ENCODE results near the gene CD69.
"Not testable (repeated sequence)": the region's sequence is repeated elsewhere in the genome, so short reads cannot be mapped to it uniquely, and the experiment has no call there.

Gene CD69

DNA sequence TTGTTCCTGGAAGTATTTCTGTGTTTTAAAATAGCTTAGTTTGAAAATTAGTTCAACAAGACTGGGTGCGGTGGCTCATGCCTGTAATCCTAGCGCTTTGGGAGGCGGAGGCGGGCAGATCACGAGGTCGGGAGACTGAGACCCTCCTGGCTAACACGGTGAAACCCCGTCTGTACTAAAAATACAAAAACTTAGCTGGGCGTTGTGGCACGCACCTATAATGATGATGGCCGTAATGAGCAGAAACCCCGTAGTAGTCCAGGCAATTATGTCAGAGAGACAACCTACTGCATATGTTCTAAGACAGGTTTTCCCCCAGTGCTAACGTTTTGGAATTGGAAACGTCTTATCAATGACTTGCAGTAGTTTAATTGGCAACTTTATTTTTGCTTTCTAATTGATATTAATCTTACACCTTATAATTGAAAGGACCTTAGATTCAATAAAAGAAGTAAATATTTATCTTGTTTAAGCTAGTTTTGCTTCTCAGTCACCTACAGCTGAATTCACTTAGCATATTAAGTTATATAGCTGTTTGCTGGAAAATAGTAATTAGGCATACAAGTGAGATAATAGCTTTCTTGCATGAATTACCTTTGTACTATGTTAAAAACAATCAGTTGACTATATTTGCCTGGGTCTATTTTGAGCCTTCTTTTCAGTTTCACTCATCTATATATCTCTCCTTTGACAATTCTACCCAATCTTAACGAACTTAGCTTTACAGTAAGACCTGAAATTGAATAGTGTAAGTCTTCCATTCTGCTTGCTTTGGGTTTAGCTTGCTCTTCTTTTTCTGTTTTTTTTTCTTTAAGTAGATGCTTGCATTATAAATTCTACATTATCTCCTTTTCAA lies 43.4 kb downstream of the CD69 start:
- TF ChIP-seq, protein P1, sequence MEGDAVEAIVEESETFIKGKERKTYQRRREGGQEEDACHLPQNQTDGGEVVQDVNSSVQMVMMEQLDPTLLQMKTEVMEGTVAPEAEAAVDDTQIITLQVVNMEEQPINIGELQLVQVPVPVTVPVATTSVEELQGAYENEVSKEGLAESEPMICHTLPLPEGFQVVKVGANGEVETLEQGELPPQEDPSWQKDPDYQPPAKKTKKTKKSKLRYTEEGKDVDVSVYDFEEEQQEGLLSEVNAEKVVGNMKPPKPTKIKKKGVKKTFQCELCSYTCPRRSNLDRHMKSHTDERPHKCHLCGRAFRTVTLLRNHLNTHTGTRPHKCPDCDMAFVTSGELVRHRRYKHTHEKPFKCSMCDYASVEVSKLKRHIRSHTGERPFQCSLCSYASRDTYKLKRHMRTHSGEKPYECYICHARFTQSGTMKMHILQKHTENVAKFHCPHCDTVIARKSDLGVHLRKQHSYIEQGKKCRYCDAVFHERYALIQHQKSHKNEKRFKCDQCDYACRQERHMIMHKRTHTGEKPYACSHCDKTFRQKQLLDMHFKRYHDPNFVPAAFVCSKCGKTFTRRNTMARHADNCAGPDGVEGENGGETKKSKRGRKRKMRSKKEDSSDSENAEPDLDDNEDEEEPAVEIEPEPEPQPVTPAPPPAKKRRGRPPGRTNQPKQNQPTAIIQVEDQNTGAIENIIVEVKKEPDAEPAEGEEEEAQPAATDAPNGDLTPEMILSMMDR (IDR thresholded peaks at IDR 0.05; ENCODE audit: extremely low read depth, insufficient read depth, missing control alignments) = no peak
- in situ Hi-C loops (cut with MboI; ENCODE audit: low pct_unique_long_range_greater_than_20kb, low sequenced_read_pairs, unreplicated experiment) = no loop called here
- no peak for DNase-seq (ENCODE audit: low spot score)

DNA sequence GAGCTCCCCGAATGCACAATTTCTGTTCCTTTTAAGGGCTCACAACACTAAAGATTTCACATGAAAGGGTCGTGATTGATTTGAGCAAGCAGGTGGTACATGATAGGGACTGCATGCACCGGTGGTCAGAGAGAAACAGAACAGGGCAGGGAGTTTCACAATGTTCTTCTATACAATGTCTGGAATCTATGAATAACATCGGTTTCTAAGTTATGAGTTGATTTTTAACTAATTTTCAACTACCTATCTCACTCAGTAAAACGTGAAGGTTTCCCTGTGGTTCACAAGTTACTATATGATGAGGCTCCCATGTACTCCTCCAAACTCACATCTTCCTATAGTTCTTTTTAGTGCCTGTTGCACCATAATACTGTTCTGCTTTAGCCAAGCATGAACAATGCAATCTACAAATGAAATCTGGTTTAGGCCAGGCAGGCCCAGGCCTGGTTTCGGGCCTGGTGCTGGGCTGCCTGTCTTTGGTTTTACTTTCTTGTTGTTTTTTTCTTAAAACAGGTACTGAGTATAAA lies 47.6 kb downstream of the CD69 start:
- in situ Hi-C loops (cut with MboI; ENCODE audit: low pct_unique_long_range_greater_than_20kb, low sequenced_read_pairs, unreplicated experiment); DNase-seq (ENCODE audit: low spot score): not testable (repeated sequence)

DNA sequence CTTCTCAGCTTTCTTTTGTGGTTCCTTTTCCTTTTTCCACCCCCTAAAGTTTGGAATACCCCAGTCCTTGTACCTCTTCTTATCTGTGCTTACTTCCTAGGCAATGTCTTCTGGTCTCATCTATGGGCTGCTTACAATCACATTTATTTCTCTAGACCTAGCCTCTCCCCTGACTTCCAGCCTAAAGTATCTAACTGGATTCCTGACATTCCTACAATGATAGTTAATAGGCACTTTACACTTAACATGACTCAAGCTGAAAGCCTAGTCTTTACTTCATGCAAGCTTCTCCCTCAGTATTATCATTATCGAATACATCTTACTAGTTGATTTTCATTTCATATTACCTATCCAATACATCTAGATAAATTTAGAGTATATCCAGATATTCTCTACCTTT lies 49.0 kb downstream of the CD69 start:
- in situ Hi-C loops (cut with MboI; ENCODE audit: low pct_unique_long_range_greater_than_20kb, low sequenced_read_pairs, unreplicated experiment) = no loop called here
- no peak for DNase-seq (ENCODE audit: low spot score)
- TF ChIP-seq, protein P1 (IDR thresholded peaks at IDR 0.05; ENCODE audit: extremely low read depth, insufficient read depth, missing control alignments) = no peak

DNA sequence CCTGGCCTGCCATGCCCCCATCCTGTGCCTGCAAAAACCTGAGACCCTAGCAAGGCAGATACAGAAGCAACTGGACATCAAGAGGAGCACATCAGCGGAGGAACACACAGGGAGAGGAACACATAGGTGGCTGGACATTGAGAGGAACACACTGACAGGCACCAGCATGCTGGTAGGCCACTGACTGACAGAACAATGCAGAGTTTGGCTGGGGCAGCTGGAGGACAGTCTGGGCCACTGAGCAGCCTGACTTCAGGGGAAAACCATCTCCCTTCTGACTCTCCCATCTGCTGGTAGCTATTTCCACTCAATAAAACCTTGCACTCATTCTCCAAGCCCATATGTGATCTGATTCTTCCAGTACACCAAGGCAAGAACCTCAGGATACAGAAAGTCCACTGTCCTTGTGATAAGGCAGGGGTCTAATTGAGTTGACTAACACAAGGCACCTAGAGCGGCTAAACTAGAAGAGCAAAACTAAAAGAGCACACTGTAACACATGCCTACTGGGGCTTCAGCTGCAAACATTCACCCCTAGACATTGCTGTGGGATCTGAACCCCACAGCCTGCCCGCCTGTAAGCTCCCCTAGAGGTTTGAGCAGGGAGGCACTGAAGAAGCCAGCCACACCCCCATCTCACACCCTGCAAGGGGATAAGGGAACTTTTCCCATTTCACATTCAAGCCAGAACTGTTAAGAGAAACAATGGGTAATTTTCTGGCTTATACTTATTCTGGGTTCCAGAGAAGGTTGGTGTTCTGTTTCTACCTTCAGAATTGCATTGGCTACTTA lies 49.9 kb downstream of the CD69 start:
- TF ChIP-seq, protein P1 (IDR thresholded peaks at IDR 0.05; ENCODE audit: extremely low read depth, insufficient read depth, missing control alignments) = no peak
- in situ Hi-C loops (cut with MboI; ENCODE audit: low pct_unique_long_range_greater_than_20kb, low sequenced_read_pairs, unreplicated experiment) = no loop called here

DNA sequence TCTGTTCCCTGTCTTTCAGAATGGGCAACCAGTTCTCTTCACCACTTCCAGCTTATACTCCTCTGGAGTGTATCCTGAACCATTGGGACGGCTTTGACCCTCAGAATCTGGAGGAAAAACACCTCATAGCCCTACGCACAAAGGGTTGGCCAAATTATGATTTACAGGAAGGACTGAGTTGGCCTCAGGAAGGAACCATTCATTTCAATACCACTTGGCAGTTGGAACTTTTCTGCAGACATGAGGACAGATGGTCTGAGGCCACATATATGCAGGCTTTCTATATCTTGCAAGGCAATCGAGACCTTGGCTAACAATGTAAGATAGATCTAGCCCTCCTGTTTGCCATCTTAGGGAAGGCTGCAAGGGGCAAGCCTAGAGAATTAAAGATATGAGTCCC lies 51.8 kb downstream of the CD69 start:
- no peak for DNase-seq (ENCODE audit: low spot score)
- in situ Hi-C loops (cut with MboI; ENCODE audit: low pct_unique_long_range_greater_than_20kb, low sequenced_read_pairs, unreplicated experiment) = no loop called here
- TF ChIP-seq, protein P1 (IDR thresholded peaks at IDR 0.05; ENCODE audit: extremely low read depth, insufficient read depth, missing control alignments) = no peak

More for the DNA sequence above, 49.9 kb downstream of the CD69 start:
- DNase-seq (ENCODE audit: low spot score) = no peak

DNA sequence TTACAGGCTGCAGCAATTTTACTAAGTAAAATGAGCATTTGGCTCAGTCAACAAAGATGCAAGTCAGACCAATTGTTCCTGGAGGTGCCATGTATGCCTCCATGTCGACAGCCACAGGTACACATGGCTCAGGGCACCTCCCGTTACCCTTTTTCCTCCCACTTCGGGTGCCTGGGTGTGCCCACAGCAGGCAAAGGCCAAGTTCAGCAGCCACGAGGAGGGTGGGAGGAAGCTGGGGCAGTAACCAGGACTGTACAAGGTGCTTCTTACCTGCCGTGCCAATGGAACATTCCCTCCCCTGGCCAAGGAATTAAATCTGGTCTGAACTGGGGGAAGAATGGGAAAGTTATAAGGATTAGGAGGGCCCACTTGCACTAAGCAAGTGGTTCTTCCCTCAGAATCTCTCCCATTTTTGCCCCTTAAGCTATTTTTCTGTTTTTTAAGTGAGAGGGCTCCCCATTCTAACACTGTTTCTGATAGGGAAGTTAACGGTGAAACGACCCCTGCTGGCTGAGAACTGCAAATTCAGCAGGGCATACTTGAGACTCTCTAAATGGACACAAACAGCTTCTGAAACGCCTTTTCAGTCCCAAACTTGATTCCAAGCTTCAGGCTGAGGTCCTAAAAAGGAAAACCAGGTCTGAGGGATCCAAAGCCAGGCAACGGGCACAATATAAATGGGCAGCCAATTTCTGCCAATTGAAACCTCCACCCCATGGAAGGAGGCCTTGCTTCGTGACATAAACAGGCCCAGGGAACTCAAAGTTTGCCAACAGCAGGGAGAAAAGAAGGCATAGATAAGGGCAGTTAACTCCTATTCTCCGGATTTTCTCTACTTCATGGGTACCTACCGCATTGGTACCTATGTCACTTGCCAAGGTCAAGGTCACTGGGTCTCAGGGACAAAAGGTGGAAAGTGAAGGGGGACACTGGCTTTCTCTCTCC lies 52.6 kb downstream of the CD69 start:
- TF ChIP-seq, protein P1 (IDR thresholded peaks at IDR 0.05; ENCODE audit: extremely low read depth, insufficient read depth, missing control alignments) = peak; percentile 75
- in situ Hi-C loops (cut with MboI; ENCODE audit: low pct_unique_long_range_greater_than_20kb, low sequenced_read_pairs, unreplicated experiment) = no loop called here
- no peak for DNase-seq (ENCODE audit: low spot score)
